GM20431 (cell line): Measurements from ENCODE around the gene ANKRD62.
"Not testable (repeated sequence)": the region's sequence is repeated elsewhere in the genome, so short reads cannot be mapped to it uniquely, and the experiment has no call there.

ENCODE experiments used
- in situ Hi-C: fragments of 300-500 bp; cut with MseI, MboI; formaldehyde crosslinking; loops from one replicate; pipeline ENCODE4 v1.15.0; 2020; ENCODE audit warnings: low sequenced_read_pairs; ENCODE audit not compliant: unreplicated experiment

The ANKRD62 gene

DNA sequence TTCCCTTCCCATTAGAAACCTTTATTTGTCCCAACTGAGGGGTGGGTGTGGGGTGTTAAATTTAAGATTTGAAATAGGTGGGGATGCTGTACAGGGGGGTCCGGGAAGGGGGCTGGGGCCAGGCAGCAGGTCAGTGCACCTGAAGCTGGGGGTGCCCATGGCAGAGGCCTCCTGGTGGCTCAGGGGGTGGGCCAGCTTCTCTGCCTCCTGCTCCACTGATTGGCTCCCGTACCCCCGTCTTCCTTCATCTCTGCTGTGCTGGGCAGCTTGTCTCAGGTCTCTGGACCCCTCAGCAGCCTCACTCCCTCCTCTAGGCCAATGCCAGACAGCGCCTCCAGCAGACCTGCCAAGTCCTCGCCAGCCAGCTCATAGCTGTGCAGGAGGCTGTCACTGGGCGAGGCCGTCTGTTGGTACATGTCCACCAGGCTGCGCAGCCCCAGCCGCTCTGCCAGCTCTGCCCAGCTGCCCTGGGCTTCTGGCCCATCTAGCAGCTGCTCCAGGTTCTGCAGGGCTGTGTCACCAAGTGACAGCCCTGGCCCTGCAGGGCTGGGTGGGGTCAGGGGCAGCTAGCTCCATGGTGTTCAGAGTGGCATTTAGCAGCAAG is 2.0 kb upstream of the ANKRD62 start:
- in situ Hi-C loops, result no loop called here

DNA sequence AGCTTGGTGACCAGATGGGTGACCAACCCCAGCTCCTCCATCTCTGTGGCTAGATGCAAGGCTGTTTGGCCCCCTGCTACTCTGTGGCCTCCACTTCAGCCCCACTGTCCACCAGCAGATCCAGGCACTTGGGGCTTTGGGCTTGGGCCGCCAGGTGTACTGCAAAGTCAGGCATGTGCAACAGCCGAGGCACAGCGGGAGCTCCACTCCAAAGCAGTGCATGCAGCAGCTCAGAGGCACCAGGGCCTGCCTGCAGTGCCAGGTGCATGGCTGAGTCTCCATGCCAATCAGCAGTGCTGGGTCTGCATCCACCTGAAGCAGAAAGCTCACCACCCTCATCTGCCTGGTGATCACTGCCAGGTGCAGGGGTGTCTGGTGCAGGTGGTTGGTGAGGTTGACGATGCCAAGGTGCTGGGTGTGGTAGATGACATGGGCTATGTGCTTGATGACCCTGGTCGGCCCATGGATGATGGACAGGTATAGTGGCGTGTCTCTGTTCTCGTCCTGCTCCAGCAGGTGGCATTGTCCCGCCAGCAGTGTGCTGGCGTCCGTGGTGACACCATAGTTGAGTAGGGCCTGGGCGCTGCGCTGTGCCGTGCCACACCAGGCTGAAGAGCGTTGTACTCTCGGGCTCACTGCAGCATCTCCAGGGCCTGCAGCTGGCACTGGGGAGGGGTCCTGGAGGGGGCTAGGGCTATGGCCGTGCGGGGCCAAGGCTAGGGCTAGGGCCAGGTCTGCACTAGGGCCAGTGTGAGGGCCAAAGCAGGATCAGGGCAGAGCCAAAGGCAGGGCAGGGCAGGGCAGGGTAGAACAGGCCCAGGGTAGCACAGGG is 1.0 kb upstream of the ANKRD62 start:
- in situ Hi-C loops, result no loop called here

DNA sequence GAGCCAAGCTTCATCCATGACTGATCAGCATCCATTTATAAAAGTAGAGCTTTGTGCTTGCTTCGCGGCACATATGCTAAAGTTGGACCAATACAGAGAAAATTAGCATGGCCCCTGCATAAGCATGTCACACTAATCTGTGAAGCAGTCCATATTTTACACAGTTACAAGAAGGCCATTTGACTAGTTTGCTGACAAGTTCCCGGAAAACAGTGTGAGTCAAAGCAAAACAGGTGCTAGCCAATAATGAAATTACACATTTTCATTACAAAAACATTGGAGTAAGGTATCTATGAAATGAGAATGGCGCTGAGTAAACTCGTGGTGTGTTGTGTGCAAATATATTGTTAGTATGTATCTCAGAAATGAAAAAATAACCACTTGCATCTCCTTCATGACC is 4.7 kb downstream of the ANKRD62 start:
- in situ Hi-C loops, result no loop called here

GRCh38 chr18:12099160-12099559 is 5.5 kb downstream of the ANKRD62 start:
- in situ Hi-C loops, result no loop called here

GRCh38 chr18:12101266-12101665 is 7.6 kb downstream of the ANKRD62 start:
- in situ Hi-C loops, result loop anchor here (25.0 kb wide), 1 partner anchor 136 kb away; no protein-coding TSS in a partner anchor

- in situ Hi-C loops, result loop anchor here (25.0 kb wide), 1 partner anchor 135 kb away; no protein-coding TSS in a partner anchor
Observed at GRCh38 chr18:12102136-12102842, 8.6 kb downstream of the ANKRD62 start.

- in situ Hi-C loops, result loop anchor here (25.0 kb wide), 1 partner anchor 131 kb away; no protein-coding TSS in a partner anchor
Observed at GRCh38 chr18:12106471-12106870, 12.8 kb downstream of the ANKRD62 start.

- in situ Hi-C loops, result loop anchor here (25.0 kb wide), 1 partner anchor 127 kb away; no protein-coding TSS in a partner anchor
Observed at GRCh38 chr18:12109836-12110235, 16.2 kb downstream of the ANKRD62 start.

DNA sequence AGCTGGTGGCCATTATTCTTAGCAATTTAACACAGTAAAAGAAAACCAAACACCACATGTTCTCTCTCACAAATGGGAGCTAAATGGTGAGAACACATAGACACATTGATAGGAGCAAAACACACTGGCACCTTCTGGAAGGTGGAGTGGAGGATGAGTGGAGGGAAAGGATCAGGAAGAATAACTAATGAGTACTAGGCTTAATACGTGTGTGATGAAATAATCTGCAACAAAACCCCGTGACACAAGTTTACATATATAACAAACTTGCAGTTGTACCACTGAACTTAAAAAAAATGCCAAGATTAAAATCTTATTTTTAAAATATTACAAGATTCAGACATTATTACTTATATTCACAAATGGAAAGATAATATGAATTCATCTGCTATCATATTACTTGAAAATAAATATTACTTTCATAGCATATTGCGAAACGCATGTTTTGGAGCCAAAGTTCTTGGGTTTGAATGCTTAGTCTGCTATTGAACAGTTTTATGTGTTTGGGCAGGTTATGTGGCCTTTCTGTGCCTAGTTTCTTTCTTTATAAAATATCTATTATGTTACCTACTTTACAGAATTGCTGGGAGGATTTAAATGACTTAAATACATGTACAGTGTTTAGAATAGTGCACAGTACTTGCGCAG is 20.5 kb downstream of the ANKRD62 start:
- in situ Hi-C loops, result loop anchor here (25.0 kb wide), 1 partner anchor 123 kb away; no protein-coding TSS in a partner anchor

DNA sequence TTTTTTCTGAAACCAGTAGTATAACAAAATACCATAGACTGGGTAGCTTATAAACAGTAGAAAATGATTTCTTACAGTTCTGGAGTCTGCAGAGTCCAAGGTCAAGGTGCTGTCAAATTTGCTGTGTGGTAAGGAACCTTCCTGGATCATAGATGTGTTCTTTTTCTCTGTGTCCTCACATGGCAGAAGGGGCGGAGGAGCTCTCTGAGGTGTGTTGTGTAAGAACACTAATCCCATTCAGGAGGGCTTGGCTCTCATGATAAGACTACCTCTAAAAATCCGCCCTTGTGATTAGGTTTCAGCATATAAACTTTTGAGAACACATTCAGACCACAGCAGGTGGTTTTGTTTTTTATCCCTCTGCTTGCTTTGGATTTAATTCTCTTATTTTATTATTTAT is 25.7 kb downstream of the ANKRD62 start:
- in situ Hi-C loops, result loop anchor here (25.0 kb wide), 1 partner anchor 118 kb away; no protein-coding TSS in a partner anchor

- in situ Hi-C loops, result loop anchor here (25.0 kb wide), 1 partner anchor 116 kb away; no protein-coding TSS in a partner anchor
Observed at GRCh38 chr18:12121175-12122042, 27.8 kb downstream of the ANKRD62 start.

- in situ Hi-C loops, result loop anchor here (25.0 kb wide), 1 partner anchor 115 kb away; no protein-coding TSS in a partner anchor
Observed at GRCh38 chr18:12122043-12122389, 28.4 kb downstream of the ANKRD62 start.

DNA sequence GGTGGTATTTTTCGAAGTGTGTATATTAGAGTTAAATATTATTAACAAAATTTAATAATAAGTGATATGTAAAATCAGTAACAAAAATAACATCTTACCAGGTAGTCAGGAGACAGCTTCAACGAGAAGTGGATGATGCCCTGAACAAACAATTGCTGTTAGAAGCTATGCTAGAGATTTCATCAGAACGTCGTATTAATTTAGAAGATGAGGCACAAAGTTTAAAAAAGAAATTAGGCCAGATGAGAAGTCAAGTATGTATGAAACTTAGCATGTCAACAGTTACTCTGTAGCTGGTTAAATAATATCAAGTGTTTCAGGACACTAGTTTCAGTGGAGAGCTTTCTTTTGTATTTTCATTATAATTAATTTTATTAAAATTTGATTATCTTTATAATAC is 34.0 kb downstream of the ANKRD62 start:
- in situ Hi-C loops, result not testable (repeated sequence)

DNA sequence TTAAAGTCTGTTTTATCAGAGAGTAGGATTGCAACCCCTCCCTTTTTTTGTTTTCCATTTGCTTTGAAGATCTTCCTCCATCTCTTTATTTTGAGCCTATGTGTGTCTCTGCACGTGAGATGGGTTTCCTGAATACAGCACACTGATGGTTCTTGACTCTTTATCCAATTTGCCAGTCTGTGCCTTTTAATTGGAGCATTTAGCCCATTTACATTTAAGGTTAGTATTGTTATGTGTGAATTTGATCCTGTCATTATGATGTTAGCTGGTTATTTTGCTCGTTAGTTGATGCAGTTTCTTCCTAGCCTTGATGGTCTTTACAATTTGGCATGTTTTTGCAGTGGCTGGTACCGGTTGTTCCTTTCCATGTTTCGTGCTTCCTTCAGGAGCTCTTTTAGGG is 45.2 kb downstream of the ANKRD62 start:
- in situ Hi-C loops, result not testable (repeated sequence)

GRCh38 chr18:12140866-12141265 is 47.2 kb downstream of the ANKRD62 start:
- in situ Hi-C loops, result not testable (repeated sequence)

- in situ Hi-C loops, result not testable (repeated sequence)
Observed at GRCh38 chr18:12141778-12142177, 48.1 kb downstream of the ANKRD62 start.

DNA sequence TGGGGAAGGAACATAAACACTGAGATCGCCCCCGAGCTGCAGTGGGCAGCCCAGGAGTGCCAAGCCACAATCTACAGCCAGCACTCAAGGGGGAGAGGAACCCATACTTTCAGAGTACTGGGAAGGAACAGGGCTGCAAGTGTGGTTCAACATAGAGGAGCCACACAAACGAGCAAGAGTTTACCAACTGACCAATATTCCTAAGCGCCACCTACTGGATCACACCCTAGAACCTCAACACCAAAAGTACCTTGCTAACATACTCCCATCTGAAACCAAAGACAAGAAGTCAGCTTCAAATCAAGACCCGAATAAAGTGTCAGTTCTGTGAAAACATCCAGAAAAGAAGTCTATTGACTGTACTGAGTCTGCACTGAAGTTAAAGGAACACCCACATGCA is 55.8 kb downstream of the ANKRD62 start:
- in situ Hi-C loops, result not testable (repeated sequence)

GRCh38 chr18:12154361-12154760 is 60.7 kb downstream of the ANKRD62 start:
- in situ Hi-C loops, result no loop called here

DNA sequence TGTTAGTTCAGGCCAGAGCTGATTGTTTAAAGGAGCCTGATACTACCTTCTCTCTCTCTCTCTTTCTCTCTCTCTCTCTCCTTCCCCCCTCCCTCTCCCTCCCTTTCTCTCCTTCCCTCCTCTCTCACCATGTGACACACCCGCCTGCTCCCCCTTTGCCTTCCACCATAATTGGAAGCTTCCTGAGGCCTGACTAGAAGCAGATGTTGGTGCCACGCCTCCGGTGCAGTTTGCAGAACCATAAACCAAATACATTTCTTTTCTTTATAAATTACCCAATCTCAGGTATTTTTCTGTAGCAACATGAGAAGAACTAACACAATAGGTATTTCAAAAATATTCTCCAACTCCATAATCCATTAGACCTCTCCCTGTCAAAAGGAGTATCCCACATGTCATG is 62.4 kb downstream of the ANKRD62 start:
- in situ Hi-C loops, result no loop called here
